ENCODE data around the gene TRIP10.
A peak's percentile ranks its signal among the peaks of the same experiment; 100 is the strongest.
"Not testable (repeated sequence)": the region's sequence is repeated elsewhere in the genome, so short reads cannot be mapped to it uniquely, and the experiment has no call there.

The TRIP10 gene

GRCh38 chr19:6744381-6745301, 5.2 kb downstream of the TRIP10 start:
- no peak for DNase-seq

- DNase-seq, result no peak
These were observed 6.5 kb downstream of the TRIP10 start for GRCh38 chr19:6745965-6746364.

- not testable (repeated sequence) for DNase-seq
These were observed 9.1 kb downstream of the TRIP10 start for GRCh38 chr19:6748543-6748942.

- no peak for DNase-seq
These were observed 10.6 kb downstream of the TRIP10 start for GRCh38 chr19:6750062-6750461.

- no peak for DNase-seq
These were observed 11.7 kb downstream of the TRIP10 start for GRCh38 chr19:6751189-6751588.

- no peak for DNase-seq
These were observed 13.0 kb downstream of the TRIP10 start for GRCh38 chr19:6752256-6753177.

- DNase-seq, result peak; percentile 84
These were observed 13.9 kb downstream of the TRIP10 start for GRCh38 chr19:6753178-6754031.

- DNase-seq, result no peak
These were observed 14.7 kb downstream of the TRIP10 start for GRCh38 chr19:6754136-6754535.

GRCh38 chr19:6754653-6755463, 15.4 kb downstream of the TRIP10 start:
- DNase-seq, result no peak

- DNase-seq, result no peak
These were observed 21.1 kb downstream of the TRIP10 start for GRCh38 chr19:6760606-6761005.

GRCh38 chr19:6761053-6761676, 21.7 kb downstream of the TRIP10 start:
- peak; percentile 38 for DNase-seq

GRCh38 chr19:6762253-6762797, 22.8 kb downstream of the TRIP10 start:
- not testable (repeated sequence) for DNase-seq

GRCh38 chr19:6765738-6766356, 26.4 kb downstream of the TRIP10 start:
- DNase-seq, result peak; percentile 45

GRCh38 chr19:6766357-6767080, 27.0 kb downstream of the TRIP10 start:
- peak; percentile 20 for DNase-seq

GRCh38 chr19:6767081-6767356, 27.5 kb downstream of the TRIP10 start:
- DNase-seq, result peak; percentile 78

- DNase-seq, result peak; percentile 98
These were observed 28.1 kb downstream of the TRIP10 start, which contains the start of gene SH2D3A for GRCh38 chr19:6767357-6768235. TSS of gene SH2D3A (minus strand) at chr19:6767435. CDS start at chr19:6763748, 3,687 bp downstream.

GRCh38 chr19:6768236-6768785, 28.8 kb downstream of the TRIP10 start:
- peak; percentile 47 for DNase-seq

- peak; percentile 45 for DNase-seq
These were observed 29.6 kb downstream of the TRIP10 start for GRCh38 chr19:6769006-6769619.

Measured in CD4-positive, alpha-beta T cell treated with Interleukin-17A for 1 hour (primary cell).